Middle frontal gyrus (tissue), 1 donor: ENCODE measurements around the gene CPSF7.
"Not testable (repeated sequence)": the region's sequence is repeated elsewhere in the genome, so short reads cannot be mapped to it uniquely, and the experiment has no call there.

Experiments
- DNase-seq: peaks from one replicate; pipeline ENCODE4 v3.0.0-alpha.2; 2015; ENCODE audit warnings: low spot score; ENCODE audit errors: extremely low spot score

CPSF7 gene

DNA sequence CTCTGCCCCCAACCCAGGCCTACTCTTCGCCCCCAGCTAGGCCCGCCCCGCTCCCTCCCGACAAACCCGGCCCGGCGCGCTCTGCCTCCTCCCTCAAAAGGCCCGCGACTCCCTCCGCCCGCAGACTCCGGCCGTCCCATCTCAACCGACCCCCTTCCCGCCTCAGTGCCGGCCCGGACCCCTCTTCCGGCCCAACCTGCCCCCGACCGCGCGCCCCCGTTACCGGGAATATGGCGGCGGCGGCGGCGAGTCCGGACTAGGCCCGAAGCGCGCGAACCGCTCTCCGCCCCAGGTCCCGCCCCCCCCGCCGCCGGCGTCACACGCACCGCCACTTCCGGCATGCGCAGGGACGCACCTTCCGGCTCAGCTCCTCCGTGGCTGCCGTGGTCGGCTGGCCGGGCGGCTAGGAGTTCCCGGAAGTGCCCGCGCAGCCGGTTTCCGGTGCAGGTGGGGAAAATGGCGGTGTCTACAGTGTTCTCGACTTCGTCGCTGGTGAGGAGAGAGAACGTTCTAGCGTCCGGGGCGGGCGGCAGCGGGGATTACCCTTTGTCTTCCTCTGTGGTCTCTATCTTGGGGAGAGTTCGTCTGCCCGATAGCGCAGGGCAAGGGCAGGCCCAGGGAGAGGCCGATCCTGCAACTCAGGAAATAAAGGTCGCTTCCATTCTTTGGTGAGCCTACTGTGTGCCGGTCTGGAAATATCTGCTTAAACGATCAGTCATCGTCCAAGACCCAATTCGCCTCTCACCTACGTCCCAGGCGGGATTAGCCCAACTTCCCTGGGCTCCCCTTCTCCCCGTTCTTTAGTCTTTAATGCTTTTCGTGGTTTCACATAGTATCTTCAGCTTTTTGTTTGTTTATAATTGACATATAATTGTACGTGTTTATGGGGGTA is at the start of gene CPSF7, which contains the start of gene SDHAF2:
CPSF7 (minus strand) TSS at position 285 of the 892 bp plus-strand sequence. CDS start 740 bp downstream, outside the sequence.
SDHAF2 (plus strand) TSS at position 434 of the 892 bp plus-strand sequence; CDS start at position 457, 23 bp downstream.
- DNase-seq: peak; percentile 93

DNA sequence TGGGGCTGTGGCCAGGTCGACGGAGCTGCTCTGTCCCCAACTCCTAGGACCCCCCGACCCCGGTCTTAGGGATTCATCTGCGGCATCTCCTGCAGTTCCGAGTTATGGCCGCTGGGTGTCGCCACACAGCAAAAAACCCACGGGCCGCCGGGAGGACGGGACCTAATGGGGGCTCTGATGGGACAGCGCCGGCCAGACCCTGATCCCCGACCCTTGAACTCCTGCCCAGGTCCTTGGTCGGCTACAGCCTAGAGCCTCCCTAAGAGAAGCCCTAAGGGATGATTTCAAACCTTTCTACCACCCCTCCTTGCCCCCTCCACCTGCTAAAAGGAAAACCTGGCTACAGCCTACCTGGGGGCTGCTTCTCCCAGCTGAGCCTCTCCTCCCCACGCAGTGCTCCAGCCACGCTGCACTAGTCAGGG is 48.0 kb upstream of the CPSF7 start:
- DNase-seq: no peak

- DNase-seq: no peak
Observed at GRCh38 chr11:61477126-61477525, 47.4 kb upstream of the CPSF7 start.

- no peak for DNase-seq
Observed at GRCh38 chr11:61476371-61476770, 46.6 kb upstream of the CPSF7 start.

GRCh38 chr11:61475433-61475832 is 45.7 kb upstream of the CPSF7 start:
- no peak for DNase-seq

GRCh38 chr11:61474013-61474643 is 44.4 kb upstream of the CPSF7 start:
- no peak for DNase-seq

DNA sequence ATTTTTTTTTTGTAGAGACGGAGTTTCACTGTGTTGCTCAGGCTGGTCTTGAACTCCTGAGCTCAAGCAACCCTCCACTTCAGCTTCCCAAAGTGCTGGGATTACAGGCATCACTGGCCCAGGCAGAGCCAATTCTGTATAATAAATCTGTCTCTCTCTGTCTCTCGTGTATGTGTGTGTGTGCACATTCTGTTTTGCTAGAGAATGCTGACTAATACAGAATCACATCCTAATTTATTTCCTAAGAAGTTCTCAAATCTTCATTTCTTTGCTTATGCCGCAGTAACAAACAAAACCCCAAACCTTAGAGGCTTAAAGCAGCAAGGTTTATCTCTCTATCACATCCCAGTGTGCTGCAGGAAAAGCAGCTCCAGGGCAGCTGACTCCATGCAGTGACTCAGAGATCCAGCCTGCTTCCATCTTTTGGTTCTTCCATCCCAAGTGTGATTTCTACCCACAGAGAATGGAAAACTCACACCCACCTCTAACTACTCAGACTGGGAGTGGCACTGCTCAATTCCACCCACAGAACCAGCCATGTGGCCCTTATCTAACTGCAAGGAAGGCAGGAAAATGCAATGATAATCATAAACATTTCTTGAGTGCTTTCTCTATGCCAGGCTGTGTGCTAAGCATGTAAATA is 43.7 kb upstream of the CPSF7 start:
- DNase-seq: no peak

DNA sequence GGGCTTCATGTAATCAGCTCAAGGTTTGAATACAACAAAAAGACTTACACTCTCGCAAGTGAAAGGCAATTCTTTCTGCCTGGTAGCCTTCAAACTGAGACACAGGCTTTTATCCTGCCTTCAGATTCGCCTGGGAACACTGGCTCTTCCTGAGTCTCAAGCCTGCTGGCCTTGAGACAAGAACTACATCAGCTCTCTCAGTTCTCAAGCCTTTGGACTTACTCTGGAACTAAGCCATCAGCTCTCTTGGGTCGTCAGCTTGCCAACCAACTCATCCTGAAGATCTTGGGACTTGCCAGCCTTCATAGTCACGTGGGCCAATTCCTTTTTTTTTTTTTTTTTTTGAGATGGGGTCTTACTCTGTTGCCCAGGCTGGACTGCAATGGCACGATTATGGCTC is 43.1 kb upstream of the CPSF7 start:
- no peak for DNase-seq

- DNase-seq: no peak
Observed at GRCh38 chr11:61472282-61472681, 42.5 kb upstream of the CPSF7 start.

GRCh38 chr11:61468002-61468401 is 38.2 kb upstream of the CPSF7 start:
- DNase-seq: no peak

- not testable (repeated sequence) for DNase-seq
Observed at GRCh38 chr11:61467602-61468001, 37.8 kb upstream of the CPSF7 start.

- no peak for DNase-seq
Observed at GRCh38 chr11:61460986-61461385, 31.2 kb upstream of the CPSF7 start.

DNA sequence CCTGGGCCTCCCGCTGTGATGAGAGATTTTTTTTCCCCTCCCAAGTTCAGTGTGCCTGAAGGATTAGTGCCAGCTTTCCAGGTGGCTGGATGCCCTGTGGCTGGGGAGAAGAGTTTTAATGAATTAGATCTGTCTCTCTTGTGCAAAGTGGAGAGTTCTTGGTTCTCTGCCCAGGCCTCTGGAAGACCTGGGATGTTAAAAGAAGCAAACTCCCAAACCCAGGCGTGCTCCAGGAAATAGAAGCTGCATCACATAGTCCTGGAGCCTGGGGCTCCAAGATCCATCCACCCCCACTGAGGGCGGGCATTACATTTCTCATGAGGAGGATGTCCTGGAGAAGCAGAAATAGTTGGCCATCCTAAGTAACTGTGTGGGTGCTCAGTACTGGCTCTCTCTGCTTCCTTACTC is 30.7 kb upstream of the CPSF7 start:
- DNase-seq: no peak

- no peak for DNase-seq
Observed at GRCh38 chr11:61454520-61454919, 24.7 kb upstream of the CPSF7 start.

DNA sequence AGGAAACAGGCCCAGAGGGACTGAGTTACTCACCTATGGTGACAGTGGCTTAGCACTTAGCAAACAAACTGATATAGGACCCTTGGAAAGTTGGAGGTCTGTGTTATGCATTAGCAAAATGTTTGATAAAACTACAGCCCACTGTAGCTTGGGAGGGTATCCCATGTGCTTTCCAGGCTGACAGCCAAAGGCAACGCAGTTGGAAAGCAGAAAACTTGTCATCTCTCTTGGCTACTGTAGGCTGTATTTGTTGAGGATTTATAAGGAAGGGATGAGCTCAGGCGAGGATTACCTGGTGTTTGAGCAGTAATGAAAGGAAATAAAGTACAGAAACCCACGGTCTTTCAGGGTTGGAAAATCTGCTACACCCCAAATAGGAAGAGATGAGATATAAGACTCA is 23.9 kb upstream of the CPSF7 start:
- DNase-seq: no peak

GRCh38 chr11:61452825-61453224 is 23.1 kb upstream of the CPSF7 start:
- no peak for DNase-seq

GRCh38 chr11:61448552-61448927 is 18.8 kb upstream of the CPSF7 start:
- DNase-seq: no peak

DNA sequence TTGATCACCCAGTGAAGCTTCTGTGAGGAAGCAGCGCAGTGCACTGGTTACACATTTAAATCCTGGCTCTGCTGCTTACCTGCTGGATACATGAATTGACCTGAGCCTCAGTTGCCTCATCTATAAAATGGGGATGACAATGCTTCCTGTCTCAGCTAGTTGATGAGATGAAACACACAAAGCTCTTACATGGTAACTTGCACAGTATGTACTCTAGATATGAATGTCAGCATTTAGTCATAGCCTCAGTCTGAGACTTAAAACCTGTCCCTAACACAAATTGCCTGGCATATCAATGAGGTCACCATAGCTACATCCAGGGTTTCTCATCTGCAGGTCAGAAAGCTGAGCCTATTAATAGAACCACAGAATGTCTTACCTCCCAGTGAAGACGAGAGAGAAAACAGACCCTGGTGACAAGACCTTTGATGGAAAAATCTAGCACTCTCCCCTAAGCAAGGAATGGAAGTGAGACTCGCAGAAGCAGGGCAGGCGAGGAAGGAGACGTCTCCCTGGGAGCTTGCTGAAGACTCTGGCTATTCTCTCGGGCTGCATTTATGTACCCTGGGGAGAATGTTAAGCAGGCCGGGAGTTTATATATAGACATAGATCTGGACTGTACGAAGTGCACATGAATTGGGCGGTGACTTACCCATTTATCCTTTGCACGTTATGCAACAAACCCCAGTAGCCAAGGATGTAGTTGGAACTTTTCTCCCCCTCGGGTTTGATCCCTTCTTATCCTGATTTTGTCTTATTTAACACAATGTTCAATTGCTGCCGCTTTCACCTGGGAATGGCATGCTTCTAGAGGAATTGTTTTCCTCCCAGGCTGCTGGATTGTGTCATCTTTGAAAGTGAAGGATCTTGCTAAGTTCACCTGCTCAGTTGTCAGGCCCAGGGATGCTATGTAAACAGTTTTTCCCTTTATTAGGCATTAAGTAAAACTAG is 18.1 kb upstream of the CPSF7 start:
- DNase-seq: no peak

GRCh38 chr11:61446211-61446651 is 16.5 kb upstream of the CPSF7 start:
- peak; percentile 91 for DNase-seq

DNA sequence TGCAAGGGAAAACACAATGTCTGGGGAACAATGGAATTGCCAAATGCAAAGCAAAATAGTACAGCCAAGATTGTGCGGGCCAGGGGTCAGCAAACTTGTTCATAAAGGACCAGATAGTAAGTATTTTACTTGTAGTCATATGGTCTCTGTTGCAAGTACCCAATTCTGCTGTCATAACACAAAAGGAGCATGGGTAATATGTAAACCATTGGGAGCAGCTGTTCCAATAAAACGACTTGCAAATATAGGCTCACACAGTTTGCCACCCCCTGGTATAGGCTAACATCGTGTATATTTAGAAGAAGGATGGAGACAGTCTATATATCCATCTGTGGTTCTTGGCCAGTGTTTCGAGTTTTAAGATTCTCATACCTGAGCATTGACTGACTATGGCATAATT is 15.7 kb upstream of the CPSF7 start:
- DNase-seq: no peak

DNA sequence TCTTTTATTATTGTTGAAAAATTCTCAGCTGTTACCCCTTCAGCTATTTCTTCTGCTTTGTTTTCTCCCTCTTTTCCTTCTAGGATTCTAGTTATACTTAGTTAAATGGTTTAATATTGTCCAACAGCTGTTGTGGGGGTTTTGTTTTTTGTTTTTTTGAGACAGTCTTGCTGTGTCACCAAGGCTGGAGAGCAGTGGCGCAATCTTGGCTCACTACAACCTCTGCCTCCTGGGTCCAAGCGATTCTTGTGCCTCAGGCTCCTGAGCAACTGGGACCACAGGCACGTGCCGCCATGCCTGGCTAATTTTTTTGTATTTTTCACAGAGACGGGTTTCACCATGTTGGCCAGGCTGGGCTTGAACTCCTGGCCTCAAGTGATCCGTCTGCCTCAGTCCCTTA is 12.8 kb upstream of the CPSF7 start:
- no peak for DNase-seq
